Measurements from ENCODE around the gene ORAI3.

GRCh38 chr16:30980959-30981358 lies 32.1 kb downstream of the ORAI3 start:
- TF ChIP-seq CTCF (IDR thresholded peaks at IDR 0.05; ENCODE audit: poor library complexity) (no peak), EZH2phosphoT487 (IDR thresholded peaks at IDR 0.05; ENCODE audit: low read depth, severe bottlenecking, unreplicated experiment) (no peak)
